Suppressor macrophage (primary cell): ENCODE measurements around the gene CD48.
A peak's percentile ranks its signal among the peaks of the same experiment; 100 is the strongest.

ENCODE experiments used
- DNase-seq, 4 experiments: peaks; one replicate each; pipeline ENCODE4 v3.0.0-alpha.2; 2020 to 2022

The CD48 gene

GRCh38 chr1:160676869-160677597, 34.6 kb downstream of the CD48 start:
- no peak for DNase-seq

GRCh38 chr1:160675641-160676410, 35.8 kb downstream of the CD48 start:
- DNase-seq = peak; percentile 80 to 91 (median 89)

DNA sequence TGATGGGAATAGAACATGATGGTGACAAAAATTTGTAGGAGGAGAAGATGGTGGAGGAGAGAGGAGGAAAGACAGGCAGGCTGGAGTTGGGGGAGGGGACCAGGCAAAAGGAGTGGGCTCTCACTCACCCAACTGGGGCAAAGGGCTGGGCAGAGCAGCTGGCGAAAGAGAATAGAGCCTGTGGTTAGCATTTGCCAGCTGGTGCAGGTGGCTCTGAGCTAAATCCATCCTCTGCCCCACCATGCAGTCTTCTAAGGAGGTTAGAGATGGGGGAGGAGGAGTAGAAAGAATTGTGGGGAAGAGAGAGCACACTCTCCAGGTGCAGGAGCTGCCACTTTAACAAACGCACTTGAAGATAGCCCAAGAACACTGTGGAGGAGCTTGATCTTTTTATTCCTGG, 37.2 kb downstream of the CD48 start:
- no peak for DNase-seq

GRCh38 chr1:160672789-160673695, 38.6 kb downstream of the CD48 start:
- DNase-seq = peak; percentile 23 to 70 (median 45)

GRCh38 chr1:160671603-160672517, 39.8 kb downstream of the CD48 start:
- DNase-seq = no peak

DNA sequence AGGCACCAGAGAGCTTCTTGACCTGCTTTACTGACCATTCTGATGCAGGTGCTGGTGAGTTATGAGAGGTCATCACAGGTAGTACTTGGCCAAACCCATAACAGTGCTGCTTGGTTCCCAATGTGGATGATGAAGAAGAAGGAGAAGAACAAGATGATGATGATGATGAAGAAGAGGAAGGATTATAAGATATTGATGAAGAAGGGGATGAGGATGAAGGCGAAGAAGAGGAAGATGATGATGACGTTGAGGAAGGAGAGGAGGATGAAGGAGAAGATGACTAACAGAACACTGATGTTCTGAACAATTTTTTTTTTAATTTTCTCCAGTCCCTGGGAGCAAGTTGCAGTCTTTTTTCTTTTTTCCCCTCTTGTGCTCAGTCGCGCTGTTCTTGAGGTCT, 40.9 kb downstream of the CD48 start:
- DNase-seq = no peak

- no peak for DNase-seq
Measured at GRCh38 chr1:160669802-160670201, 41.8 kb downstream of the CD48 start.

DNA sequence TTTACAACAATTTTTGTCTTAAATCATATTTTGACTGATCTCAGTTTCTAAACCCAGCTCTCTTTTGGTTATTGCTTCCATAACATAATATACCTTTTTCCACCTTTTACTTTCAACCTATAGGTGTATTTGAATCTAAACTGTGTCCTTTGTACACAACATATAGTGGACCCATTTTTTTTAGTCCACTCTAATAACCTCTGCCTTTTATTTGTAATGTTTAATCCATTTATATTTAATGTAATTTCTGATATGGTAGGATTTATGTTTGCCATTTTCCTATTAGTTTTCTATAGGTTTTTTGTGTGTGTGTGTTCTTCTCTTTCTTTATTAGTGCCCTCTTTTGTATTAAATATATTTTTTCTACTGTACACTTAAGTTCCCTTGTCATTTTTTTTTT, 42.3 kb downstream of the CD48 start:
- DNase-seq = no peak

DNA sequence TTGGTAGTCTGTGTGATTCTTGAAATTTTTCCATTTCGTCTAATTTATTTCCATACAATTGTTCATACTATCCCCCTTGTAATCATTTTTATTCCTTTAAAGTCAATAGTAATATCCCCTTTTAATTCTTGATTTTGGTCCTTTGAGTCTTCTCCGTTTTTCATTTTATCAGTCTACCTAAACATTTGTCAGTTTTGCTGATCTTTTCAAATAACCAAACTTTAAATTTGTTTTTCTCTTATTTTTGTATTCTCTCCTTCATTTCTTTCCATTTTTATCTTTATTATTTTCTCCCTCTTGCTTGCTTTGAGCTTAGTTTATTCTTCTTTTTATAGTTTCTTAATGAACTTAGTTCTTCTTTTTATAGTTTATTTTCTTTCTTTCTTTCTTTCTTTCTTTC, 43.7 kb downstream of the CD48 start:
- no peak for DNase-seq

DNA sequence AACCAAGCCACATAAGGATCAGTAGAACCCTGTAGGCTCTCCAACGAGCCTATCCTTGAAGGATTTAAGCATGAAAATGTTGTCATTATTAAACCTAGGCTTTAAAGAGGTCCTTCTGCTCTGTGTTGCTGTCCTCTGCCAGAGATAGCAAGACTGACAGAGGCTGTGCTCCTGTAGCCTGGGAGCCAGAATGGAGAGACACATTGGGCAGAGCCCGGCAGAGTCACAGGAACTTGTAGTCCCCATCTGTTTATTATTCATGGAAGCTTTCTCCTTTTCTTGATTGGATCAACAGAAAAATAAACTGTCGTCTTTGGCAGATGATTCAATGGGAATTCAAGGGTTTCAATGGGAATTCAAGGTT, 45.6 kb downstream of the CD48 start:
- no peak for DNase-seq

DNA sequence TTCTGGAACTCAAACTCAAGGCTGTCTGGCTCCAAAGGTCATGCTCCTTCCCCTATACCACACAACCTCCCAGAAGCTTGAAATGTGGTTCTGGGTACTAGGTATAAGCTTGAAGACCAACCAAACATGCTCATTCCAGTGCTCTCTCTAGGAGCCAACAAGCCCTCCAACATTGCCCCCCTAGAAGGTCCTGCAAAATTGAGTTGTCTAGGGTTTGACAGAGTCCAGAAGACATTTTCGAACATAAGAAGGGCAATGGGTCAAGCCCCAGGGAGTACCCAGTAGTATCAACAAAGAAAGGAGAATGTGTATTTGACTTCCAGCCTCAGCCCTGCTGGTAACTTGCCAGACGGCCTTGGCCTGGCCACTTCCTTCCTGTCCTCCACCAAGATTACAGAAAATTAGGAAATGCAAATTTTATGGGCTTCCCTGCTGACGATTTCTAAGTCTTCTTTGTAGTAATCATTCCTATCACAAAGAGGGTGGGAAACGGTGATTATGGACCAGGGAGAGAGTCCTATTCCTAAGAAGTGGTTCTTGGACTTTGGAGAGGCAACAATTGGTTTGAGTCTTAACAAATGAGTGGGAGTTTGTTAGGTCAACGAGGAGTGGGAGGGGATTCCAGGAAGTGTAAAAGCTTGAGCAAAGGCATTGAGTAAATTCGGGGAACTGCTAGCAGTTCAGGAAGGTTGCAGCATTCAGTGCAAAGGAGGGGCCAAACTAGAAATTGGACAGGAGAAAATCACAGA, 46.1 kb downstream of the CD48 start:
- DNase-seq = peak; percentile 68 to 88 (median 82)

DNA sequence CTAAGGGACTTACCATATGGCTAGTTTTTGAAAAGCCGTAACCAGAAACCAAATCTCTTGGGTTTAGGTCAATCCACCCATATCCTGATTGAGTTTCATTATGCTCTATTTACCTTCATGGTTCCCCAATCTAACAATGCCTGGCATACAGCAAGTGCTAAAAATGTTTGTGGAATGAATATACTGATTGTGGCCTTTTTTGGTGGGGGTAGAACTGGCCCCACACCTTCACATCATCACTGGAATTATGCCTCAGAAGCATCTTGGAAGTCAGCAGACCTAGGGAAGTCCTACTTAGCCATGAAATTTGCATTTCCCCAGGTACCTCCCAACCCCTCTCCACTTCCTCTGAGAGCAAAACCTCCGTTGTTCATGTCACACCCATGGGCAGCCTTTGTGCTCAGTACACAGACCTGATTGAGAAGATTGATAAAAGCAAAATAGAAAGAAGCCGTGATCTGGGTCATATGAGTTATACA, 47.0 kb downstream of the CD48 start:
- DNase-seq = no peak

GRCh38 chr1:160662910-160663309, 48.7 kb downstream of the CD48 start:
- peak in 3 of 4 experiments; percentile 56 to 62 (median 59) for DNase-seq

DNA sequence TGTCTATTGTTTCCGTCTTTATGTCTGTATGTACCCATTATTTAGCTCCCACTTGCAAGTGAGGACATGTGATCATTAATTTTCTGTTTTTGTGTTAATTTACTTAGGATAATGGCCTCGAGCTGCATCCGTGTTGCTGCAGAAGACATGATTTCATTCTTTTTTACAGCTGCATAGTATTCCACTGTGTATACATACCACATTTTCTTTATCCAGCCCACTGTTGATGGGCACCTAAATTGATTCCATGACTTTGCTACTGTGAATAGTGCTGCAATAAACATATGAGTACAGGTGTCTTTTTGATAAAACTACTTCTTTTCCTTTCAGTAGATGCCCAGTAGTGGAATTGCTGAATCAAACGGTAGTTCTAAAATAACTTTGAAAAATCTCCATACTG, 52.1 kb downstream of the CD48 start:
- no peak for DNase-seq

GRCh38 chr1:160658814-160659193, 52.8 kb downstream of the CD48 start:
- no peak for DNase-seq

DNA sequence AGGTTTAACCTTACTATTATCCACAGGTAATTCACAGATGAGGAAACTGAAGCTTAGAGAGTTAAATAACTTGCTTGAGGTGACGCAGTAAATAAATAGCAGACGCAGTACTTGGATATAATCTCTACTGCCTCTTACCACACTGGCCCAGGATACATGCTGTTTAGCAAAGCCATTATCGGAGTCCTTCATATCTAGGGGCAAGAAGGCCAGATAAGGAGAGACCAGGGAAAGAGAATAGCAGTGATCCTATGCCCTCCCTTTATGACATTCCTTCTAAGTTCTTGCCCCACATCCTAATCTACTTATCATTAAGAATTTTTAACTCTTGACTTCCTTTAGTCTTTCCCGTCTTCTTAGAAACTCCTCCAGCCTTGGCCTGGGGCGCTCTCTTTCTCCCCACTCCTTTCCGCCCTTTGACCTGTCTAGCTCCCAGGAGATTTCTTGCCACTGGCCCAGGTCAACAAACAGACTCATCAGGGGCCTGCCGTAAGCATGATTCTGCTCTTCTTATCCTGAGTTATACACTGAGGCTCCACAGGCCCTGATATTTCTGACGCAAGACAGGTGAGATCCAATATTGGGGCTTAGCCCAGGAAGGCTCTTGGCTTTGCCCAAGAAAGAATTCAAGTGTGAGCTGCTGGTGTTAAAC, 53.3 kb downstream of the CD48 start:
- DNase-seq = no peak

- peak in 2 of 4 experiments; percentile 67 to 73 for DNase-seq
Measured at GRCh38 chr1:160657250-160657781, 54.3 kb downstream of the CD48 start.

DNA sequence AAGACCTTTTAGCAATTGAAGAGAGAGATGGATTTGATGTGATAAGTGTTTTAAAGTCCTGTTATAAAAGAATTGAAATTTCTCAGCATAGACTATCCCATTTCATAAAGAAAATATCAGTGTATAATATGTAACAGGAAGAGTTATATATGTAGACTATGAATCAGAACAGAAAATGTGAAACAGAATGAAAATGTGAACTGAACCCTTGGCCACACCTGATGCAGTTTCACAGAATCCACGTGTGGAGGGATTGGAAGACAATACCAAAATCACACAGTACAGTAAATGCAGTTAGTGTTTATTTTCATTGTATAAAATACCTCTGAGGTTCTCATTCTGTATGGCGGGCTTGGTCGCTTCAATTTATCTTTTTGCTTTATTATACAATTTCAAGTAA, 54.9 kb downstream of the CD48 start:
- DNase-seq = no peak

DNA sequence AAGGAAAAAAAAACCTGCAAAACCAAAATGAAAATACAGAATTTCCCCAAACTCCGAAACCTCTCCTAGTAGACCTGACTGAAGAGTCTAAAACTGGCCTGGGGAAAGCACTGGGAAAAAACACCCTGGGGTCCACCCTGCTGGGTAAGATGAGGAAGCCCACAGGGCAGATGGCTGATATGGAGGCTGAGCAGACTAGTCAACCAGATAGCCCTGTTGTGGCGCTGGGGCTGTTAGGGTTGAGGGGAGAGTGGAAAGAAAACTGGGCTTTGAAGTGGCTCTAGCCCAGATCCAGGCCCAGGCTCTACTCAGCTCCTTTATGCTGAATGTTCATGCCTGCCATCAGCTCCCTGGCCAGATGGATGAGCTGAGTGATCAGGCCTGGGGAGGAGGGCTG, 58.0 kb downstream of the CD48 start:
- DNase-seq = no peak

GRCh38 chr1:160652924-160653619, 58.5 kb downstream of the CD48 start:
- DNase-seq = no peak
